ENCODE results near the gene ATF4. TPM values are rescaled to one million over a fixed set of nuclear protein-coding genes. Genes with fewer than 3 reads are reported as not detected.

Gene ATF4
- total and polyA plus RNA-seq, 2 of the 13 experiments (the other 11 are each of a cell fraction or from before 2014, with no cell fraction given): 486 to 1,297 TPM

GRCh38 chr22:39532215-39533073, 12.1 kb downstream of the ATF4 start, which contains the start of gene RPS19BP1 (continued):
- TF ChIP-seq, protein P1, sequence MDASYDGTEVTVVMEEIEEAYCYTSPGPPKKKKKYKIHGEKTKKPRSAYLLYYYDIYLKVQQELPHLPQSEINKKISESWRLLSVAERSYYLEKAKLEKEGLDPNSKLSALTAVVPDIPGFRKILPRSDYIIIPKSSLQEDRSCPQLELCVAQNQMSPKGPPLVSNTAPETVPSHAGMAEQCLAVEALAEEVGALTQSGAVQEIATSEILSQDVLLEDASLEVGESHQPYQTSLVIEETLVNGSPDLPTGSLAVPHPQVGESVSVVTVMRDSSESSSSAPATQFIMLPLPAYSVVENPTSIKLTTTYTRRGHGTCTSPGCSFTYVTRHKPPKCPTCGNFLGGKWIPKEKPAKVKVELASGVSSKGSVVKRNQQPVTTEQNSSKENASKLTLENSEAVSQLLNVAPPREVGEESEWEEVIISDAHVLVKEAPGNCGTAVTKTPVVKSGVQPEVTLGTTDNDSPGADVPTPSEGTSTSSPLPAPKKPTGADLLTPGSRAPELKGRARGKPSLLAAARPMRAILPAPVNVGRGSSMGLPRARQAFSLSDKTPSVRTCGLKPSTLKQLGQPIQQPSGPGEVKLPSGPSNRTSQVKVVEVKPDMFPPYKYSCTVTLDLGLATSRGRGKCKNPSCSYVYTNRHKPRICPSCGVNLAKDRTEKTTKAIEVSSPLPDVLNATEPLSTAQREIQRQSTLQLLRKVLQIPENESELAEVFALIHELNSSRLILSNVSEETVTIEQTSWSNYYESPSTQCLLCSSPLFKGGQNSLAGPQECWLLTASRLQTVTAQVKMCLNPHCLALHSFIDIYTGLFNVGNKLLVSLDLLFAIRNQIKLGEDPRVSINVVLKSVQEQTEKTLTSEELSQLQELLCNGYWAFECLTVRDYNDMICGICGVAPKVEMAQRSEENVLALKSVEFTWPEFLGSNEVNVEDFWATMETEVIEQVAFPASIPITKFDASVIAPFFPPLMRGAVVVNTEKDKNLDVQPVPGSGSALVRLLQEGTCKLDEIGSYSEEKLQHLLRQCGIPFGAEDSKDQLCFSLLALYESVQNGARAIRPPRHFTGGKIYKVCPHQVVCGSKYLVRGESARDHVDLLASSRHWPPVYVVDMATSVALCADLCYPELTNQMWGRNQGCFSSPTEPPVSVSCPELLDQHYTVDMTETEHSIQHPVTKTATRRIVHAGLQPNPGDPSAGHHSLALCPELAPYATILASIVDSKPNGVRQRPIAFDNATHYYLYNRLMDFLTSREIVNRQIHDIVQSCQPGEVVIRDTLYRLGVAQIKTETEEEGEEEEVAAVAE (CRISPR knock-in tag; IDR thresholded peaks at IDR 0.05; ENCODE audit: borderline replicate concordance): peak; percentile 55; the same call in 1 of the 2 replicates
- TF ChIP-seq ZIK1 (CRISPR knock-in tag; IDR thresholded peaks at IDR 0.05; ENCODE audit: borderline replicate concordance, low read depth) (no peak; the same call in 1 of the 2 replicates), XRCC5 (optimal IDR thresholded peaks at IDR 0.05; ENCODE audit: low read length) (peak; percentile 76), ZFP90 (CRISPR knock-in tag; IDR thresholded peaks at IDR 0.05; ENCODE audit: borderline replicate concordance) (peak; percentile 39; the same call in 1 of the 2 replicates), RBFOX2 (IDR thresholded peaks at IDR 0.05; ENCODE audit: low read depth, low read length) (peak; percentile 95), ZBTB42 (CRISPR knock-in tag; IDR thresholded peaks at IDR 0.05) (no peak), ZNF513 (CRISPR knock-in tag; conservative IDR thresholded peaks at IDR 0.05) (no peak), MED8 (CRISPR knock-in tag; IDR thresholded peaks at IDR 0.05; ENCODE audit: insufficient replicate concordance) (no peak), ZBTB40 (IDR thresholded peaks at IDR 0.05) (peak; percentile 69), ZBTB40 (CRISPR knock-in tag; IDR thresholded peaks at IDR 0.05) (no peak)

All from HepG2 (cell line).